H1 (cell line): ENCODE results near the gene NRP2. TPM values are rescaled to one million over a fixed set of nuclear protein-coding genes. Genes with fewer than 3 reads are reported as not detected.

ENCODE experiments used
- CTCF ChIA-PET: fragments of 300-600 bp; sonication (Branson Sonifier 250); formaldehyde crosslinking; loops from one replicate; lab custom pipeline; 2021; ENCODE audit not compliant: partially characterized antibody; lab: Charles Lee
- POLR2A ChIA-PET: fragments of 300-600 bp; sonication (Branson Sonifier 250); formaldehyde crosslinking; loops from one replicate; lab custom pipeline; 2021; ENCODE audit warnings: inconsistent platforms; ENCODE audit not compliant: partially characterized antibody; lab: Charles Lee
- DNase-seq, 2 experiments: peaks; one replicate each; pipeline versions ENCODE4 v3.0.0 to v3.0.0-alpha.2; 2010 to 2022; ENCODE audit warnings: low spot score in 2 of 2, low read depth in 1 of 2, mixed read lengths in 1 of 2
- FAIRE-seq: peaks from 2 replicates; lab custom pipeline; 2011; peaks lifted over from hg19 to GRCh38; lab: Jason Lieb, UNC
- H2AFZ ChIP-seq: 2 replicates; pipeline ENCODE4 v1.8.1; 2012; ENCODE audit warnings: low read length, inconsistent platforms
- H2AK5ac ChIP-seq: 2 replicates; pipeline ENCODE4 v1.6.1; 2013; ENCODE audit warnings: low read depth, low read length
- H2BK120ac ChIP-seq: replicated peaks from 2 replicates; pipeline ENCODE3; 2013; ENCODE audit warnings: low read depth, low read length, inconsistent platforms
- H2BK12ac ChIP-seq: 2 replicates; pipeline ENCODE4 v1.6.1; 2013; ENCODE audit warnings: low read depth, low read length
- H2BK15ac ChIP-seq: 2 replicates; pipeline ENCODE4 v1.6.1; 2013; ENCODE audit warnings: low read length
- H2BK20ac ChIP-seq: 2 replicates; pipeline ENCODE4 v1.6.1; 2013; ENCODE audit warnings: low read length
- H2BK5ac ChIP-seq: 2 replicates; pipeline ENCODE4 v1.6.1; 2013; ENCODE audit warnings: low read depth, low read length
- H3K14ac ChIP-seq: 2 replicates; pipeline ENCODE4 v1.6.1; 2013; ENCODE audit warnings: inconsistent platforms; ENCODE audit not compliant: insufficient read length
- H3K18ac ChIP-seq: 2 replicates; pipeline ENCODE4 v1.6.1; 2013; ENCODE audit warnings: low read length; ENCODE audit errors: extremely low read depth
- H3K23ac ChIP-seq: 2 replicates; pipeline ENCODE4 v1.6.1; 2013; ENCODE audit warnings: inconsistent platforms; ENCODE audit not compliant: insufficient read length
- H3K23me2 ChIP-seq: 2 replicates; pipeline ENCODE4 v1.6.1; 2013; ENCODE audit warnings: low read depth, low read length
- H3K27ac ChIP-seq: 2 replicates; pipeline ENCODE4 v1.6.1; 2011; ENCODE audit warnings: low read depth, low read length, inconsistent platforms
- H3K27me3 ChIP-seq, 4 experiments: replicated peaks in 1 of 4; 1 replicate in 1 of 4; 2 replicates in 3 of 4; pipeline versions ENCODE4 v1.6.1 to v1.8.1; 2011 to 2013; ENCODE audit warnings: low read length in 3 of 4, mild to moderate bottlenecking in 3 of 4, inconsistent platforms in 2 of 4, mixed read lengths in 2 of 4, moderate library complexity in 1 of 4; ENCODE audit not compliant: control insufficient read depth in 3 of 4, insufficient read depth in 3 of 4; ENCODE audit errors: extremely low read depth in 1 of 4
- H3K36me3 ChIP-seq, 4 experiments: 2 replicates each; pipeline versions ENCODE4 v1.6.1 to v1.8.1; 2011 to 2013; ENCODE audit warnings: mild to moderate bottlenecking in 4 of 4, low read length in 3 of 4, moderate library complexity in 2 of 4, control low read depth in 1 of 4, inconsistent platforms in 1 of 4; ENCODE audit not compliant: insufficient read depth in 4 of 4, control insufficient read depth in 2 of 4
- H3K4ac ChIP-seq: replicated peaks from 2 replicates; pipeline ENCODE3; 2013; ENCODE audit warnings: low read length, low read depth, mixed read lengths, inconsistent platforms; ENCODE audit not compliant: insufficient read length
- H3K4me1 ChIP-seq, 4 experiments: replicated peaks in 1 of 4; 1 replicate in 1 of 4; 2 replicates in 3 of 4; pipeline versions ENCODE4 v1.6.1 to v1.8.1; 2011 to 2013; ENCODE audit warnings: low read length in 3 of 4, inconsistent platforms in 2 of 4, mixed read lengths in 1 of 4; ENCODE audit not compliant: insufficient read depth in 4 of 4, control insufficient read depth in 3 of 4
- H3K4me2 ChIP-seq, 2 experiments: 2 replicates each; pipeline versions ENCODE4 v1.6.1 to v1.8.1; 2011 to 2013; ENCODE audit warnings: low read depth in 2 of 2, low read length in 2 of 2, control low read depth in 1 of 2, inconsistent platforms in 1 of 2, mild to moderate bottlenecking in 1 of 2; ENCODE audit not compliant: insufficient read depth in 1 of 2
- H3K4me3 ChIP-seq, 4 experiments: fragments of 200-600, 300-600 bp in 1 of 4; sonication (generic), shearing (Covaris generic), sonication (Bioruptor Twin) in 1 of 4; 2 replicates each; pipeline versions ENCODE4 v1.5.1 to v1.8.1; 2011 to 2016; ENCODE audit warnings: low read length in 4 of 4, low read depth in 3 of 4, control low read depth in 2 of 4, inconsistent platforms in 2 of 4, mild to moderate bottlenecking in 2 of 4, mixed read lengths in 1 of 4, moderate library complexity in 1 of 4; ENCODE audit not compliant: insufficient read depth in 2 of 4; ENCODE audit errors: extremely low read depth in 1 of 4
- H3K56ac ChIP-seq: replicated peaks from 2 replicates; pipeline ENCODE3; 2013; ENCODE audit warnings: low read depth, mild to moderate bottlenecking, mixed read lengths, low read length, inconsistent platforms; ENCODE audit not compliant: insufficient read length
- H3K79me1 ChIP-seq: 2 replicates; pipeline ENCODE4 v1.6.1; 2013; ENCODE audit warnings: low read depth, low read length, control low read depth
- H3K79me2 ChIP-seq, 2 experiments: 2 replicates each; pipeline versions ENCODE4 v1.6.1 to v1.8.1; 2012 to 2013; ENCODE audit warnings: low read length in 2 of 2, mild to moderate bottlenecking in 2 of 2, inconsistent platforms in 1 of 2; ENCODE audit not compliant: insufficient read depth in 2 of 2, control insufficient read depth in 1 of 2
- H3K9ac ChIP-seq, 4 experiments: replicated peaks in 1 of 4; 1 replicate in 1 of 4; 2 replicates in 3 of 4; pipeline versions ENCODE4 v1.6.1 to v1.8.1; 2011 to 2013; ENCODE audit warnings: low read depth in 3 of 4, low read length in 3 of 4, control low read depth in 2 of 4, mild to moderate bottlenecking in 2 of 4, moderate library complexity in 2 of 4, inconsistent platforms in 1 of 4; ENCODE audit errors: extremely low read depth in 1 of 4
- H3K9me3 ChIP-seq, 2 experiments: 2 replicates each; pipeline versions ENCODE4 v1.6.1 to v1.8.1; 2012 to 2013; ENCODE audit warnings: mild to moderate bottlenecking in 2 of 2, moderate library complexity in 2 of 2, control low read depth in 1 of 2, inconsistent platforms in 1 of 2, low read depth in 1 of 2, low read length in 1 of 2, mixed read lengths in 1 of 2; ENCODE audit not compliant: insufficient read depth in 2 of 2
- H4K20me1 ChIP-seq, 2 experiments: replicated peaks in 1 of 2; 2 replicates each; pipeline versions ENCODE3 to v1.8.1; 2011 to 2013; ENCODE audit warnings: inconsistent platforms in 2 of 2, low read length in 2 of 2, mild to moderate bottlenecking in 1 of 2; ENCODE audit not compliant: insufficient read depth in 2 of 2, control insufficient read depth in 1 of 2
- H4K5ac ChIP-seq: 2 replicates; pipeline ENCODE4 v1.6.1; 2013; ENCODE audit warnings: low read length, low read depth, mixed read lengths, inconsistent platforms; ENCODE audit not compliant: insufficient read length
- H4K8ac ChIP-seq: 2 replicates; pipeline ENCODE4 v1.8.0; 2013; ENCODE audit warnings: mild to moderate bottlenecking, moderate library complexity, low read length, inconsistent platforms; ENCODE audit not compliant: insufficient read depth; ENCODE audit errors: extremely low read depth
- H4K91ac ChIP-seq: replicated peaks from 2 replicates; pipeline ENCODE3; 2013; ENCODE audit warnings: low read length, mixed read lengths, inconsistent platforms; ENCODE audit not compliant: insufficient read length
- ATF3 ChIP-seq: IDR thresholded peaks from 2 replicates; pipeline ENCODE4 v1.6.1; 2011; ENCODE audit warnings: low read depth, mild to moderate bottlenecking, low read length; ENCODE audit not compliant: insufficient read depth
- CEBPB ChIP-seq: IDR thresholded peaks from 2 replicates; pipeline ENCODE4 v1.6.1; 2012; ENCODE audit warnings: low read depth, low read length
- CTBP2 ChIP-seq: IDR thresholded peaks from 2 replicates; pipeline ENCODE4 v1.7.0; 2011; ENCODE audit warnings: borderline replicate concordance, mild to moderate bottlenecking, moderate library complexity, mixed read lengths, low read length; ENCODE audit not compliant: insufficient read depth, insufficient read length
- JUND ChIP-seq: IDR thresholded peaks from 2 replicates; pipeline ENCODE4 v1.6.1; 2011; ENCODE audit warnings: mild to moderate bottlenecking, improper control_type of control experiment, low read length
- MAFK ChIP-seq: IDR thresholded peaks from 2 replicates; pipeline ENCODE4 v1.6.1; 2012; ENCODE audit warnings: low read depth, mild to moderate bottlenecking, improper control_type of control experiment, low read length
- POU5F1 ChIP-seq: IDR thresholded peaks from 2 replicates; pipeline ENCODE4 v1.6.1; 2011; ENCODE audit warnings: low read depth, mild to moderate bottlenecking, low read length, moderate library complexity
- SP2 ChIP-seq: IDR thresholded peaks from 2 replicates; pipeline ENCODE4 v1.6.1; 2012; ENCODE audit warnings: mild to moderate bottlenecking, low read length, inconsistent platforms
- WGBS, 2 experiments: shearing (Covaris generic) in 1 of 2; methylation state at CpG; one replicate each; pipeline versions ENCODE4 v1.1.6 to v1.1.7; 2013 to 2015; ENCODE audit warnings: low lambda C conversion rate in 2 of 2, mixed read lengths in 2 of 2, inconsistent platforms in 1 of 2, low coverage in 1 of 2, missing lambda C conversion rate in 1 of 2; ENCODE audit not compliant: insufficient replicate concordance in 2 of 2, insufficient coverage in 1 of 2, insufficient read length in 1 of 2; ENCODE audit errors: extremely low coverage in 1 of 2, missing lambda C conversion rate in 1 of 2; 5-methylcytosine and 5-hydroxymethylcytosine counted together
- polyA plus RNA-seq, 7 experiments: library from polyadenylated mRNA; depleted of rRNA in 3 of 7; stranded (reverse) in 5 of 7; unstranded in 2 of 7; fragments of >200 nt in 5 of 7; fragments of 200-250 nt in 2 of 7; gene quantifications; 1 replicate in 5 of 7; 2 replicates in 1 of 7; 4 replicates in 1 of 7; pipeline versions ENCODE4 v1.2.1 to v1.2.3, GENCODE V29; 2011 to 2013; ENCODE audit warnings: missing spikeins in 2 of 7, mixed read lengths in 2 of 7
- total RNA-seq: library from RNA; stranded (reverse); fragmentation: NEBNext Ultra II Directional; extraction: Animal tissue kit (Norgen Biotek cat#: 25700); gene quantifications from 2 replicates; pipeline ENCODE4 v1.2.1, GENCODE V29; 2021

Gene NRP2
- total and polyA plus RNA-seq, 2 of the 8 experiments (the other 6 are each of a cell fraction or from before 2014, with no cell fraction given) = 32.0 to 37.8 TPM

- peaks cover 10 to 62% (median 43%) of the 10 kb centered on the region in 4 experiments for H3K36me3 ChIP-seq
- H2BK12ac ChIP-seq = no peak overlapping the region
- DNase-seq = no peak
- no peak overlapping the region for H4K8ac ChIP-seq
- WGBS, 2 experiments = 94% methylated on average over 5 of the region's 5 CpGs; no CpG with 5 or more reads in 1 of the 2 experiments
- H2AK5ac ChIP-seq = no peak overlapping the region
- no peak overlapping the region for H3K4ac ChIP-seq
- no peaks in the 10 kb centered on the region for H4K20me1 ChIP-seq
- FAIRE-seq = no peak
- no peak overlapping the region for H3K4me3 ChIP-seq
- no peak overlapping the region for H3K27ac ChIP-seq
- H3K27me3 ChIP-seq = no peaks in the 10 kb centered on the region
- peaks cover 12 to 22% (median 19%) of the 10 kb centered on the region in 4 experiments for H3K4me1 ChIP-seq
- H3K4me2 ChIP-seq = no peak overlapping the region
- no peak overlapping the region for H4K5ac ChIP-seq
- H3K9ac ChIP-seq = no peak overlapping the region
- H2BK5ac ChIP-seq = no peak overlapping the region
- no peaks in the 10 kb centered on the region for H3K23me2 ChIP-seq
- H3K18ac ChIP-seq = no peak overlapping the region
- H2BK15ac ChIP-seq = no peak overlapping the region
- ChIA-PET CTCF (interaction anchor here (1.3 to 1.5 kb wide), 3 partner anchors 16 to 50 kb away, joined by 3 to 4 read pairs (median 4); no protein-coding TSS in a partner anchor), POLR2A (no interaction called here)
- no peaks in the 10 kb centered on the region for H3K9me3 ChIP-seq
- no peak overlapping the region for H3K56ac ChIP-seq
- H2BK20ac ChIP-seq = no peak overlapping the region
- H3K79me2 ChIP-seq = no peaks in the 10 kb centered on the region
- H3K79me1 ChIP-seq = peaks cover 3% of the 10 kb centered on the region; the same call in 1 of the 2 replicates
- no peak overlapping the region for H2AFZ ChIP-seq
- no peak overlapping the region for H3K23ac ChIP-seq
- H3K14ac ChIP-seq = no peak overlapping the region
- H4K91ac ChIP-seq = no peak overlapping the region
- H2BK120ac ChIP-seq = no peak overlapping the region
- TF ChIP-seq CEBPB (no peak), ATF3 (no peak), CTBP2 (no peak), JUND (no peak), POU5F1 (no peak), SP2 (no peak), MAFK (no peak)
These were observed 42.8 kb downstream of the NRP2 start for GRCh38 chr2:205725059-205725458.
